MCF 10A (cell line): ENCODE results near the gene BNC2. TPM values are rescaled to one million over a fixed set of nuclear protein-coding genes. Genes with fewer than 3 reads are reported as not detected.

Experiments
- BruUV-seq: library from RNA; stranded (reverse); fragments of 400-500 nt; replicated peaks from 2 replicates; lab custom pipeline; 2021; lab: Mats Ljungman, UMichigan
- CTCF ChIA-PET: fragments of 300-600 bp; sonication (Branson Sonifier 250); formaldehyde crosslinking; extraction: SDS; loops from one replicate; lab custom pipeline; 2021; ENCODE audit warnings: antibody characterized with exemption, inconsistent platforms; lab: Yijun Ruan, JAX
- POLR2A ChIA-PET: fragments of 300-600, 350-650 bp; sonication (Branson Sonifier 250); formaldehyde crosslinking; extraction: SDS; loops from one replicate; lab custom pipeline; 2020; ENCODE audit warnings: antibody characterized with exemption, inconsistent platforms; lab: Yijun Ruan, JAX
- DNase-seq: peaks from one replicate; pipeline ENCODE4 v3.0.0-alpha.2; 2018; ENCODE audit not compliant: unreplicated experiment
- H3K27ac Mint-ChIP-seq: one replicate; pipeline ENCODE4 v1.8.0; 2022; ENCODE audit warnings: mild to moderate bottlenecking, low read depth, mixed read lengths; ENCODE audit not compliant: unreplicated experiment
- H3K27me3 Mint-ChIP-seq: one replicate; pipeline ENCODE4 v1.8.0; 2022; ENCODE audit warnings: mixed read lengths; ENCODE audit not compliant: insufficient read depth, unreplicated experiment
- H3K36me3 Mint-ChIP-seq: one replicate; pipeline ENCODE4 v1.8.0; 2022; ENCODE audit warnings: mild to moderate bottlenecking, moderate library complexity, mixed read lengths; ENCODE audit not compliant: insufficient read depth, unreplicated experiment
- H3K4me1 Mint-ChIP-seq: one replicate; pipeline ENCODE4 v1.8.0; 2022; ENCODE audit warnings: mixed read lengths; ENCODE audit not compliant: insufficient read depth, unreplicated experiment
- H3K4me3 Mint-ChIP-seq: one replicate; pipeline ENCODE4 v1.8.0; 2022; ENCODE audit warnings: mild to moderate bottlenecking, moderate library complexity, mixed read lengths; ENCODE audit not compliant: unreplicated experiment
- H3K9me3 Mint-ChIP-seq: one replicate; pipeline ENCODE4 v1.8.0; 2022; ENCODE audit warnings: mixed read lengths; ENCODE audit not compliant: unreplicated experiment
- CTCF ChIP-seq: fragments of 200-600 bp; IDR thresholded peaks from one replicate; pipeline ENCODE4 v1.8.0; 2022; ENCODE audit warnings: antibody characterized with exemption, mild to moderate bottlenecking; ENCODE audit not compliant: unreplicated experiment
- intact Hi-C: fragments of 100-400 bp; cut with micrococcal nuclease; formaldehyde crosslinking; loops from 2 replicates; pipeline ENCODE4 v1.14.1; 2022
- total RNA-seq: library from RNA; stranded (reverse); gene quantifications from 2 replicates; pipeline ENCODE4 v1.2.3, GENCODE V29; 2022

Gene BNC2
- total RNA-seq, 1 experiment from 2014 or later, result not detected

- CTCF ChIA-PET, result interaction anchor here (0.6 to 1.4 kb wide), 6 partner anchors 12 to 695 kb away, joined by 3 to 5 read pairs (median 3); no protein-coding TSS in a partner anchor
- H3K9me3 Mint-ChIP-seq, result no peaks in the 10 kb centered on the region
- no peak overlapping the region for H3K4me3 Mint-ChIP-seq
- H3K27ac Mint-ChIP-seq, result no peak overlapping the region
- no peaks in the 10 kb centered on the region for H3K4me1 Mint-ChIP-seq
- peak; percentile 11 for DNase-seq
- intact Hi-C loops, result no loop called here
- no peak for TF ChIP-seq CTCF
- no peaks in the 10 kb centered on the region for H3K27me3 Mint-ChIP-seq
- BruUV-seq, result no TSS peak
- no peaks in the 10 kb centered on the region for H3K36me3 Mint-ChIP-seq
- POLR2A ChIA-PET, result no interaction called here
These were observed 295.1 kb downstream of the BNC2 start for GRCh38 chr9:16575142-16575985.

- Mint-ChIP-seq H3K27me3 (no peaks in the 10 kb centered on the region), H3K27ac (no peak overlapping the region), H3K4me1 (no peaks in the 10 kb centered on the region), H3K36me3 (no peaks in the 10 kb centered on the region), H3K4me3 (no peak overlapping the region), H3K9me3 (no peaks in the 10 kb centered on the region)
- no TSS peak for BruUV-seq
- ChIA-PET POLR2A (no interaction called here), CTCF (no interaction called here)
- DNase-seq, result no peak
- no peak for TF ChIP-seq CTCF
- intact Hi-C loops, result no loop called here
These were observed 298.3 kb downstream of the BNC2 start for GRCh38 chr9:16572005-16572734.

- intact Hi-C loops, result no loop called here
- POLR2A ChIA-PET, result interaction anchor here (0.6 kb wide), 1 partner anchor 361 kb away, joined by 3 read pairs; no protein-coding TSS in a partner anchor
- no TSS peak for BruUV-seq
- no peaks in the 10 kb centered on the region for H3K27me3 Mint-ChIP-seq
- CTCF ChIA-PET, result no interaction called here
- no peaks in the 10 kb centered on the region for H3K36me3 Mint-ChIP-seq
- H3K4me3 Mint-ChIP-seq, result no peak overlapping the region
- no peaks in the 10 kb centered on the region for H3K4me1 Mint-ChIP-seq
- TF ChIP-seq CTCF, result no peak
- no peaks in the 10 kb centered on the region for H3K9me3 Mint-ChIP-seq
- H3K27ac Mint-ChIP-seq, result no peak overlapping the region
- no peak for DNase-seq
These were observed 299.2 kb downstream of the BNC2 start for GRCh38 chr9:16571127-16571802.
